ENCODE results near the gene RIOK1. TPM values are rescaled to one million over a fixed set of nuclear protein-coding genes. Genes with fewer than 3 reads are reported as not detected.

Gene RIOK1
- total and polyA plus RNA-seq, 9 of the 15 experiments (the other 6 are each of a cell fraction or from before 2014, with no cell fraction given) = 24.9 to 101 (median 52.2) TPM

GRCh38 chr6:7389162-7389450, 502 bp upstream of the RIOK1 start:
- FAIRE-seq = no peak
- CTCF ChIA-PET (ENCODE audit: low intra/inter-chr PET ratio) = no interaction called here
- in situ Hi-C loops (cut with MboI) = no loop called here
- TF ChIP-seq FOXJ2 (tag; IDR thresholded peaks at IDR 0.05) (no peak), ETV6 (IDR thresholded peaks at IDR 0.05; ENCODE audit: borderline replicate concordance in 1 of 2, low read depth in 2 of 2, low read length in 1 of 2) (no peak), ETV6 (CRISPR knock-in tag; IDR thresholded peaks at IDR 0.05; ENCODE audit: borderline replicate concordance) (0 out of 2 replicates have a peak, but pooled peaks have one; percentile 69), SREBF1 (IDR thresholded peaks at IDR 0.05; ENCODE audit: borderline replicate concordance, low read depth, low read length) (no peak), DNMT1 (IDR thresholded peaks at IDR 0.05) (no peak), EGR1 (conservative IDR thresholded peaks at IDR 0.05) (0 out of 2 replicates have a peak, but pooled peaks have one; percentile 12), ATF6 (CRISPR knock-in tag; IDR thresholded peaks at IDR 0.05) (0 out of 2 replicates have a peak, but pooled peaks have one; percentile 24), STAT5A (IDR thresholded peaks at IDR 0.05; ENCODE audit: borderline replicate concordance, low read length) (no peak), OTX1 (CRISPR knock-in tag; IDR thresholded peaks at IDR 0.05) (no peak), ZBTB49 (CRISPR knock-in tag; IDR thresholded peaks at IDR 0.05; ENCODE audit: borderline replicate concordance) (0 out of 2 replicates have a peak, but pooled peaks have one; percentile 37), CHD1 (IDR thresholded peaks at IDR 0.05; ENCODE audit: low read length) (peak; percentile 29), YY1 (IDR thresholded peaks at IDR 0.05; ENCODE audit: borderline replicate concordance in 1 of 3, control insufficient read depth in 1 of 3, extremely low read depth in 1 of 3, insufficient read depth in 3 of 3, insufficient read length in 1 of 3, insufficient replicate concordance in 2 of 3, low read depth in 1 of 3, low read length in 2 of 3) (no peak), KAT7 (CRISPR knock-in tag; IDR thresholded peaks at IDR 0.05; ENCODE audit: borderline replicate concordance) (peak; percentile 76; the same call in 1 of the 2 replicates)
- TF ChIP-seq, protein P1, sequence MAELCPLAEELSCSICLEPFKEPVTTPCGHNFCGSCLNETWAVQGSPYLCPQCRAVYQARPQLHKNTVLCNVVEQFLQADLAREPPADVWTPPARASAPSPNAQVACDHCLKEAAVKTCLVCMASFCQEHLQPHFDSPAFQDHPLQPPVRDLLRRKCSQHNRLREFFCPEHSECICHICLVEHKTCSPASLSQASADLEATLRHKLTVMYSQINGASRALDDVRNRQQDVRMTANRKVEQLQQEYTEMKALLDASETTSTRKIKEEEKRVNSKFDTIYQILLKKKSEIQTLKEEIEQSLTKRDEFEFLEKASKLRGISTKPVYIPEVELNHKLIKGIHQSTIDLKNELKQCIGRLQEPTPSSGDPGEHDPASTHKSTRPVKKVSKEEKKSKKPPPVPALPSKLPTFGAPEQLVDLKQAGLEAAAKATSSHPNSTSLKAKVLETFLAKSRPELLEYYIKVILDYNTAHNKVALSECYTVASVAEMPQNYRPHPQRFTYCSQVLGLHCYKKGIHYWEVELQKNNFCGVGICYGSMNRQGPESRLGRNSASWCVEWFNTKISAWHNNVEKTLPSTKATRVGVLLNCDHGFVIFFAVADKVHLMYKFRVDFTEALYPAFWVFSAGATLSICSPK (IDR thresholded peaks at IDR 0.05; ENCODE audit: borderline replicate concordance) = no peak

More at GRCh38 chr6:7389162-7389450, 502 bp upstream of the RIOK1 start:
- Histone ChIP-seq H3K27me3 (ENCODE audit: control insufficient read depth in 2 of 2, insufficient read depth in 2 of 2, low read length in 2 of 2) (no peaks in the 10 kb centered on the region), H3K79me2 (ENCODE audit: control insufficient read depth, insufficient read depth, low read length) (peaks cover 48% of the 10 kb centered on the region), H2AFZ (ENCODE audit: low read depth, low read length) (peak overlapping the region; percentile 95), H3K36me3 (ENCODE audit: control insufficient read depth, insufficient read depth, low read length) (peaks cover 25% of the 10 kb centered on the region), H3K9me1 (ENCODE audit: control insufficient read depth, insufficient read depth, low read length) (no peaks in the 10 kb centered on the region), H3K4me2 (ENCODE audit: insufficient read depth, low read length) (peak overlapping the region; percentile 99), H3K27ac (ENCODE audit: extremely low read depth, low read depth, low read length) (peak overlapping the region; percentile 77), H3K9me3 (replicated peaks; ENCODE audit: control insufficient read depth, insufficient read depth, low read depth, low read length) (no peaks in the 10 kb centered on the region), H3K4me1 (replicated peaks in 1 of 2; ENCODE audit: control insufficient read depth in 2 of 2, insufficient read depth in 2 of 2, low read length in 2 of 2) (peaks cover 20 to 21% of the 10 kb centered on the region in 2 experiments; a peak in 4 of 5 replicates), H3K4me3 (peak overlapping the region; percentile 67), H4K20me1 (replicated peaks; ENCODE audit: control insufficient read depth, insufficient read depth, low read length) (no peaks in the 10 kb centered on the region; the same call in 1 of the 2 replicates), H3K9ac (ENCODE audit: insufficient read depth in 1 of 2, low read depth in 2 of 2, low read length in 2 of 2) (peak overlapping the region; percentile 85 to 97)
- intact Hi-C loops (cut with micrococcal nuclease) = loop anchor here (5.0 kb wide), 1 partner anchor 203 kb away; the partner anchor contains the start of gene SNRNP48
- POLR2A ChIA-PET = interaction anchor here (0.6 to 1.8 kb wide), 17 partner anchors 8 to 982 kb away, joined by 3 to 6 read pairs (median 4); partner anchors contain the start of gene SNRNP48
- 0% methylated on average over 11 of the region's 11 CpGs for WGBS (ENCODE audit: insufficient coverage, low coverage, missing lambda C conversion rate)
- DNase-seq (ENCODE audit: extremely low read depth in 1 of 4, low spot score in 3 of 4) (peak in 2 of 4 experiments; percentile 71 to 83), ATAC-seq (no peak; the same call in 1 of the 3 replicates)
- TSS peak; percentile 85 for BruUV-seq (replicated peaks)

Data from K562 (cell line).